ENCODE measurements around the gene SLCO2A1.

SLCO2A1 gene

DNA sequence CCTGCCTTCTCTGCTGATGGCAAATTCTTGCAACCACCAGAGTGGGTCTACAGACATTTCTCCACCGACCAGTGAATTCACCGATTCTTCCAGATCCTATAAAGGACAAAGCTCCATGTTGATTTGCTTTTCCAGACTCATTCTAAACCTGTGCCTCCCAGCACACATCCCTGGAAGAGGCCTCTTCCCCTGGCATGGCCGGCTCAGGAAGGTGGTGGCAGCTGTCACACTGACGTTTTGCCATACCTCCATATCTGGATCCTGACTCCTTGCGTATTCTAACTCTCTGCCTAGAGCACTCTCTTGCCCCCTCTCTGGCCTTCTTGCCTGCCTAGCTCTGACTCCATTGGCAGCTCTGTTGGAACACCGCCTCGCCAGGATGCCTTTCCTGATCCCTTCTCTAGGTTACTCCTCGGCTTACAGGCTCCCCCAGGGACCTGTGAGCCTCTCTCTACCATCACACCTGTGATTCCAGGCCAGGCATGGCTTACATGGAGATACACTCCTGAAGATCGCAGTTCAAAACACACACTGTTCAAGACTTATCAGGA lies 31.0 kb downstream of the SLCO2A1 start:
- DNase-seq = no peak

GRCh38 chr3:133997871-133998635 lies 31.7 kb downstream of the SLCO2A1 start:
- DNase-seq = no peak

DNA sequence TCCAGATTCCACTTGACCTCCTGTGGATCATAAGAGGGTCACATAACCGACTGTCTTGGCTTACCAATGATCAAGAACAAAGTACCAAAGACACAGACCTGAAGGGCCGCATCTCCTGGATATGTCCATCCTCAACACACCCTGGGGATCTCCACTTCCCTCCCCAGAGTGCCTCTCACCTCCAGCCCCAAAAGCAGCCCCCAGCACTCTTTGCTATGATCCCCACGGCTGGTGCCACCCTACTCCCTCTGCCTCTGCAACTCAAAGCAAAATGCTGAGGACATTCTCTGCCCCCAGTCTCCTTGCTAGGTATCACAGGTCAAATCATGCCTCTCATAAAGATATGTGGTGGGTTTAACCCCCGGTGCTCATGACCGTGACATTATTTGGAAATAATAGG lies 32.7 kb downstream of the SLCO2A1 start:
- no peak for DNase-seq

DNA sequence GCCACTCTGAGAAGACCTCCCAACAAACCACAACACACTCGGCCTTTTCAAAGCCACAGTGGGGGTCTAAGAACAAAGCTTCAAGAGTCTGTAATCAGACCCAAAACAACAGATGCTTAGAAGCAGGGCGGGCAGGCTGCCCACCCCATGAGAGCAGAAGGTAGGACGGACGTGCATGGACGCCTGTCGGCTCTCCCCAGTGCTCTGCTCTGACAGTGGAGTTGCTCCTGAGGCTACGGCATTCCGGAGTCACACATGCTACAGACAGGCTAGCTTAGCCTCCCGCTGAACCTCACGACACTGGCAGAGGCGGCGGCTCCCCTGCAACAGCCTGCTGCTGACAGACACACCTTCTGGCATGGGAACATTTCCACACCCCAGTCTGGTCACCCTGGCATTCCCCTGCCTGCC lies 33.5 kb downstream of the SLCO2A1 start:
- DNase-seq = no peak

GRCh38 chr3:133995264-133995663 lies 34.5 kb downstream of the SLCO2A1 start:
- DNase-seq = peak in 1 of 2 experiments; percentile 31

- no peak for DNase-seq
Observed at GRCh38 chr3:133994166-133994890, 35.4 kb downstream of the SLCO2A1 start.

DNA sequence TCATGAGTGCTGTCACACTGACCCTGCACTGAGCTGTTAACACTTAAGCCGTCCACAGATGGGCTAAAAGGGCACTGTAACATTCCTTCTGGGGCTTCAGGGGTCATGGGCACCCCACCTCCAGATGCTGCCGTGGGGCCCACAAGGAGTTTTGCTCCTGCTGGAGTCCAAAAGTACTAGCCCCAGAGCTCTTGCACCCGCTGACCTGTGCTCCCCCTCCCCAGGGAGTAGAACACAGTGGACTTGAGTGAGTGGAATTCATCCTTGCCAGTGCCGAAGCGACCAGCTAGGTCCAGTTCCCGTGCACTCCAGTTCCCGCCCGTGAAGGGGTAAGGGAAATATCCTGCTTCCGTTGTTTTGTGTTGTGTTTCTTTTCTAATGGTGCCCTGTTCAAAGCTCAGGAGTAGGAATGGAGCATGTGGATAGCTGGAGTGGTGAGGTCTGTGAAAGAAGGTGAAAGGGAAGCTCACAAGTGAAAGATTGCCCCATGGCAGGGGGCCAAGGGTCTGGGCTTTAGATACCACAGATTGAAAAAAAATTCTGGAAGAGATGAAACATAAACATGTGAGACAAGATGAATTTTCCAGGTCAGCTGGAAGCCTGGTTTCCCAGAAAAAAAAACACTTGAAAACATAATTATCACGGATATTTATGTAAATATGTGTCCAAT lies 36.6 kb downstream of the SLCO2A1 start:
- no peak for DNase-seq

DNA sequence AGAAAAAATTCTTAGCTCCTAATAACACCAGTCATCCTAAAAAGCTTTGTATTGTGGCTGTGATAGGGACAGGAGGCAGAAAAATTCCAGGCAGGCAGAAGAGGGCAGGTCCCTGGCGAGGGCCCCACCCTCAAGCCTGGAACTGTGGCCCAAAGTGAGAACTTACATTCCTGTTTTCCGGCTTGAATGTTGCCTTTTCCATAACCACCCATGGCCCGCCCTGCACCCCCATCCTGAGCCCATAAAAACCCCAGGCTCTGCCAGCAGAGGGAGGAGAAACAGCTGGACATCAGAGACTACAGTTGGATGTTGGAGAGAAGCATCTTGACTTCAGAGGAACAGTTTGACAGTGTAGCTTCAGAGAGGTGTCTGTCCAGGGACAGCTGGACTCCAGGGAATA lies 37.3 kb downstream of the SLCO2A1 start:
- DNase-seq = no peak

GRCh38 chr3:133991637-133992036 lies 38.1 kb downstream of the SLCO2A1 start:
- no peak for DNase-seq

DNA sequence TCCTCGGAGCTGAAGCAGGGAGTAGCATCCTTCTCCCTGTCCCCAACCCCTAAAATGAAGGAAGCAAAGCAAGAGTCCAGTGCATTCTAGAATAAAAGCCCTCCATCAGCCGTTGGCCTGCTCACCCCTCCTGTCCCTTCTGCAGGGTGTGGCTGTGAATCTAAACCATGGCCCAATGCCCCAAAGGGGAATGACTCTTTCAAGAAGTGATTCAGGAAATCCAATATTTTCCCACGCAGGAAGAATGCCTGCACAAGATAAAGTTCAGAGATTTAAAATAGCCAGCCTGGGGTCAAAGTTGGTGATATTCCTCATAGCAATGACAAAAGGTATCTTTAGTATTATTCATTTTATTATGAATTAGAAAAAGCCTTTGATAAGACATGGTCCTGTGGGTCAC lies 38.5 kb downstream of the SLCO2A1 start:
- DNase-seq = no peak

DNA sequence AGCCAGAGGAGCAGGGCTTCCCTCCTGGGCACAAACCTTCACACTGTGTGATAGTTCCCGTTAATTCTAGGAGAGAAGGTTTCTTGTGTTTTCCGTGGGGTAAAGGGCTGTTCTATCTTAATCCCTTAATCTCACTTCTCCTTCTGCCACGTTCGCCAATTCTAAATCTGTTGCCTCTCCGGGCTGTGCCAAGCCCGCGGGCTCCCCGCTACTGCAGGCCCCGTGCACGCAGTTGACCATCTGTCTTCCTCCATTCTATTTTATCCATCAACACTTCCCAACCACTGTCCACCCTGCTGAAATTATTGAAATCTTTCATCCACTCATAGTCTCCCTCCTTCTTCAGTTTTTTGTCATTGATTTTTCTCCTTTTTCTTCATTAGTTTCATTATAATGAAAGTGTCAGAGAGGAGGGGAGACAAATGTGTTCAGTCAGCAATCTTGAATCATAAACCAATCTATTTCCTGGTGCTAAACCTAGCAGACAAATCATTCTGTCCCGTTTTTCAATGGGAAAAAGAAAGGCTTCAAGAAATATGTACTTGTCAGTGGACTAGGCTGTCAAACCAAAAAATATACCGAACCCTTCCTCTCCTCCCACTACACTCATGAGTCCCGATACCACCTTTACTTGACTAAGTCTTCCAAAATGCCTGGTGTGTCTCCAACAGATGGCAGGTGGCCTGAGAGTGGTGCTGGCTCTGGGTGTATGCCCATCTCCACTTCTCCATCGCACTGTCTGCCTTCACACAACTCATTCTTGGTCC lies 39.6 kb downstream of the SLCO2A1 start:
- no peak for DNase-seq

DNA sequence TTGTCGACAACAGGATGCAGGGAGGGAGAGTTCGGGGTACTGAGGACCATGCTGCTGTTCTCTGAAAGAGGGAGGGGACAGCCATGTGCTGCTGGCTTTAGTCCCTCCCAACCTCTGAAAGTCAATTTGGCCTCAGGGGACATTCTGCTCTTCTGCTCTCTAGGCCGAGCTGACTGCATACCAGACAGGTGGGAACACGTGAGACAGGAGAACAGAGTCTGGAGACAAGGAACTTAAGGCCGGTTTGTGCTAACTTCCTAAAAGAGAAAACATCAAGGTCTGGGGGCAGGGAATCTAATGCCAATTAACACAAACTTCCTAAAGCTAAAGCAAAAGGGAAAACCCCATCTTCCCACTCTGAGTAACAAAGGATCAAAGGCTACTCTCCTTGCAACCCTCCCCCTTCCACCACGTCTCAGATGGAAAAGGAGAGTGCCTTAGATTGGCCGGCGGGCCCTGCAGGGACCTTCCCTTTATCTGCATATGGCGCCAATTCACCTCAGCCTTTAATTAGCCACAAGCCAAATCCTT lies 41.0 kb downstream of the SLCO2A1 start:
- DNase-seq = no peak

GRCh38 chr3:133987948-133988484 lies 41.7 kb downstream of the SLCO2A1 start:
- DNase-seq = no peak

- no peak for DNase-seq
Observed at GRCh38 chr3:133987136-133987535, 42.6 kb downstream of the SLCO2A1 start.

DNA sequence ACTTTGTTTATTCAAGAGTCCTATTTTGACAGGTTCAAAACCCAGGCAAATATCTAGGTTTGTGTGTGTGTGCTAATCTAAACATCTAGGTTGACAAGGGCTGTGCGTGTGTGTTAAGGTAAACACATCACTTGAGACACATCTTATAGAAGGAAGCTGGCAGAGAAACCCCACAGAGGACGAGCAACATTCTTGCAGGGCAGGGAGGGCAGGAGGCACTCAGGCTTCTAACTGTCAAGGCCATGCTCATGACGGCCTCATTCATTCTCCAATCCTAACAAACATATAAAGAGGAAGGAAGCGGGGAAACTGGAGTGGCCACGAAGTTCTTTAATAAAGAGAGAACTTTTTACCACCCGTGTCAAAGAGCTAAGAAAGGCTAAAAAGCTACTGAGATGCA lies 43.4 kb downstream of the SLCO2A1 start:
- DNase-seq = no peak

DNA sequence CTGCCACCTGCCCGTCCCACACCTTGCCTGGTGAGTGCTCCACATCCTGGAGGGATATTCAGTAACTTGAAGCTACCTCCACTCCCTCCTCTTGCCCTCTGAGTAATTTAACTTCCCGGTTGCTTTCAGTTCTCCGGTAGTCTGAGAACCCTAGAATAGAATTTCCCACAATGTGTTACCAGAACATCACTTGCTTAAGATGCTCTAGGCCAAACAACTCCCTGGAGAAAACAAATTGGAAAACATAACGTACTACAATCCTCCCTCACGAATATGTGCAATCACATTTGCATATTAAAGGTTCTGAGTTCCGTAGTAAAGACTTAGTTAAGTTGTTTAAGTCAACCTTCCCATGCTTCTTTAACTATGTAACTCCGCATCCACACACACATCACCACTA lies 44.8 kb downstream of the SLCO2A1 start:
- no peak for DNase-seq

GRCh38 chr3:133983576-133984560 lies 45.9 kb downstream of the SLCO2A1 start:
- no peak for DNase-seq

GRCh38 chr3:133983126-133983525 lies 46.6 kb downstream of the SLCO2A1 start:
- no peak for DNase-seq

DNA sequence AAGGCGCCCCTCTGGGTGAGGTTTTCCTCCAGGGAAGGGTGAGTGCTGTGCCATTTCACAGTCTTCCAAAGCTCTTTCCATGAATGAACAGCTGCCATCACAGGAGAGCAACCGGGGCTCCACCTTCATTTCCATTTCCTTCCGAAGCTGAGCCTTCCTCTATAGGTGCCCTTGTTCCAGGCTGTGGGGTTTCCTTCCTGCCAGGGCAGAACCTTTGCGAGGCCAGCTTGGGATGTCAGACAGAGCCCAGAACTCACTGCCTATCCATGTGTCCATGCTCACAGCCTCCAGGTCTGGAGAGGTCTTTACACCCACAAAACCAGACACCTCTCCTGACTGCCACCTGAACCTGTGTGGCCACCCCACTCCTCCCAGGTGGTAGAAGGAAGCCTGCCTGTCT lies 49.2 kb downstream of the SLCO2A1 start:
- no peak for DNase-seq

DNA sequence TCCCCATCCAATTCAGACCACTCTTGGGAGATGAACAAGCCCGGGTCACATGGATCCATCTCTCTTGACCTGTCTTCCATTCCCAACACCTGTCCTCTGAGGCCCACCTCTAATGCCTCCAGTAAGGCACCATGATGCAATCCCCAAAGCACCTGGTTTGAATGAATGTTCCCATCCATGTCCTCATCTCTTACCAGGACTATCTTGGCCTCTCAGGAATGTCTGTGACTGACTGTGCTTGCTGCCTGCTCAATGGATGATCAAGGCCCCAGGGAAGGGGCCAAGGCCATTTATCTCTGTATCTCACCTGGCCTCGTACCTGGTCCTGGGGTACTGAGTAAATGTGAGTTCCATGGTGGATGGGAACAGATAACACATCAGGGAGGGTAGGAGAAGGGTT lies 49.7 kb downstream of the SLCO2A1 start:
- DNase-seq = no peak

- no peak for DNase-seq
Observed at GRCh38 chr3:133979553-133979952, 50.2 kb downstream of the SLCO2A1 start.
